GM12878 (cell line): ENCODE results near the gene SLCO3A1.

Source experiments
- BRCA1 ChIP-seq: IDR thresholded peaks from 2 replicates; pipeline ENCODE4 v1.6.1; 2011; ENCODE audit warnings: low read depth, low read length, improper control_type of control experiment
- CEBPB ChIP-seq, 2 experiments: fragments of 150-350 bp in 1 of 2; IDR thresholded peaks; 2 replicates each; pipeline ENCODE4 v1.6.1; 2012 to 2014; ENCODE audit warnings: low read depth in 2 of 2, low read length in 2 of 2, borderline replicate concordance in 1 of 2, inconsistent platforms in 1 of 2
- EZH2 ChIP-seq: IDR thresholded peaks from 2 replicates; pipeline ENCODE4 v1.6.1; 2012; ENCODE audit warnings: low read depth, mild to moderate bottlenecking, control low read depth, inconsistent platforms, low read length, borderline replicate concordance; ENCODE audit not compliant: control insufficient read depth
- RAD51 ChIP-seq: fragments of 450-650 bp; IDR thresholded peaks from 2 replicates; pipeline ENCODE4 v1.6.1; 2016; ENCODE audit warnings: moderate library complexity, mild to moderate bottlenecking, inconsistent platforms
- TF ChIP-seq, protein P1 (sequence below): fragments of 150-350 bp; IDR thresholded peaks from 2 replicates; pipeline ENCODE4 v1.6.1; 2016; ENCODE audit warnings: low read depth, low read length

DNA sequence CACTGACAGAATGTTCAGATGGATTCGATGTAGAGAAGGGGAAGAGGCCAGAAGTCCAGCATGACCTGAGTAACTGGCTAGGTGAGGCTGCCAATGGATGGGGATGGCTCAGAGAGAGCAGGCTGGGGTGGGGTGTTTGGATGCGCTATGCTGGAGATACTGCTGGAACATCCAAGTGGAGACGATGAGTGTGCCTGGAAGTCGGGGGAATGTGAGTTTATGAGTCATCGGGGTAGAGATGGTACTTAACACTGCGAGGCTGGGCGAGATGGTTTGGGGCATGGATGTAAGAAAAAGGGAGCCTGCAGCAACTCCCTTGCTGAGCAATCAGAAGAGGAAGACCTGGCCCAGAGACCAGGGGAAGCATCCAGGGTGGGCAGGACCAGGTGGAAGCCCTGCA lies 180.7 kb downstream of the SLCO3A1 start:
- TF ChIP-seq BRCA1 (no peak), RAD51 (no peak), CEBPB (IDR thresholded peaks at IDR 0.05; ENCODE audit: borderline replicate concordance in 1 of 2, low read depth in 2 of 2, low read length in 2 of 2) (no peak), EZH2 (no peak)
- TF ChIP-seq, protein P1, sequence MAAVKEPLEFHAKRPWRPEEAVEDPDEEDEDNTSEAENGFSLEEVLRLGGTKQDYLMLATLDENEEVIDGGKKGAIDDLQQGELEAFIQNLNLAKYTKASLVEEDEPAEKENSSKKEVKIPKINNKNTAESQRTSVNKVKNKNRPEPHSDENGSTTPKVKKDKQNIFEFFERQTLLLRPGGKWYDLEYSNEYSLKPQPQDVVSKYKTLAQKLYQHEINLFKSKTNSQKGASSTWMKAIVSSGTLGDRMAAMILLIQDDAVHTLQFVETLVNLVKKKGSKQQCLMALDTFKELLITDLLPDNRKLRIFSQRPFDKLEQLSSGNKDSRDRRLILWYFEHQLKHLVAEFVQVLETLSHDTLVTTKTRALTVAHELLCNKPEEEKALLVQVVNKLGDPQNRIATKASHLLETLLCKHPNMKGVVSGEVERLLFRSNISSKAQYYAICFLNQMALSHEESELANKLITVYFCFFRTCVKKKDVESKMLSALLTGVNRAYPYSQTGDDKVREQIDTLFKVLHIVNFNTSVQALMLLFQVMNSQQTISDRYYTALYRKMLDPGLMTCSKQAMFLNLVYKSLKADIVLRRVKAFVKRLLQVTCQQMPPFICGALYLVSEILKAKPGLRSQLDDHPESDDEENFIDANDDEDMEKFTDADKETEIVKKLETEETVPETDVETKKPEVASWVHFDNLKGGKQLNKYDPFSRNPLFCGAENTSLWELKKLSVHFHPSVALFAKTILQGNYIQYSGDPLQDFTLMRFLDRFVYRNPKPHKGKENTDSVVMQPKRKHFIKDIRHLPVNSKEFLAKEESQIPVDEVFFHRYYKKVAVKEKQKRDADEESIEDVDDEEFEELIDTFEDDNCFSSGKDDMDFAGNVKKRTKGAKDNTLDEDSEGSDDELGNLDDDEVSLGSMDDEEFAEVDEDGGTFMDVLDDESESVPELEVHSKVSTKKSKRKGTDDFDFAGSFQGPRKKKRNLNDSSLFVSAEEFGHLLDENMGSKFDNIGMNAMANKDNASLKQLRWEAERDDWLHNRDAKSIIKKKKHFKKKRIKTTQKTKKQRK, result no peak
